HG02642 (cell line): Measurements from ENCODE around the gene NRTN.

ENCODE experiments used
- ATAC-seq: cut with Tn5 transposase; IDR thresholded peaks from one replicate; pipeline ENCODE4 v1.9.1; 2021; ENCODE audit warnings: mild to moderate bottlenecking; ENCODE audit not compliant: unreplicated experiment, poor library complexity

NRTN gene

GRCh38 chr19:5789886-5790558 lies 14.8 kb upstream of the NRTN start:
- ATAC-seq: no peak

GRCh38 chr19:5790559-5791520 lies 14.0 kb upstream of the NRTN start, which contains the start of gene DUS3L:
Gene DUS3L (minus strand): TSS chr19:5791163. CDS start chr19:5791141, 22 bp downstream.
- peak; percentile 92 for ATAC-seq

GRCh38 chr19:5792224-5792623 lies 12.6 kb upstream of the NRTN start:
- no peak for ATAC-seq

GRCh38 chr19:5793188-5793587 lies 11.7 kb upstream of the NRTN start:
- ATAC-seq: no peak

- no peak for ATAC-seq
Observed at GRCh38 chr19:5795382-5795919, 9.4 kb upstream of the NRTN start.

- ATAC-seq: no peak
Observed at GRCh38 chr19:5798244-5798643, 6.6 kb upstream of the NRTN start.

- no peak for ATAC-seq
Observed at GRCh38 chr19:5799247-5800241, 5.3 kb upstream of the NRTN start.

- ATAC-seq: no peak
Observed at GRCh38 chr19:5800361-5801270, 4.3 kb upstream of the NRTN start.

- ATAC-seq: no peak
Observed at GRCh38 chr19:5801796-5802619, 2.9 kb upstream of the NRTN start.

- ATAC-seq: no peak
Observed at GRCh38 chr19:5803441-5803751, 1.5 kb upstream of the NRTN start.

GRCh38 chr19:5803752-5804515 lies 933 bp upstream of the NRTN start:
- ATAC-seq: peak; percentile 76

GRCh38 chr19:5805462-5806132 lies 730 bp downstream of the NRTN start:
- ATAC-seq: no peak

GRCh38 chr19:5806133-5806489 lies 1.2 kb downstream of the NRTN start:
- ATAC-seq: no peak

GRCh38 chr19:5806905-5807304 lies 2.0 kb downstream of the NRTN start:
- no peak for ATAC-seq

GRCh38 chr19:5808120-5808816 lies 3.4 kb downstream of the NRTN start:
- no peak for ATAC-seq

GRCh38 chr19:5809053-5809452 lies 4.2 kb downstream of the NRTN start:
- ATAC-seq: no peak

GRCh38 chr19:5809469-5809868 lies 4.6 kb downstream of the NRTN start:
- ATAC-seq: no peak
